K562 (cell line): ENCODE results near the gene FES. TPM values are rescaled to one million over a fixed set of nuclear protein-coding genes. Genes with fewer than 3 reads are reported as not detected.

ENCODE experiments used
- ATAC-seq: fragments of 200-7000 bp; cut with Tn5 transposase; 3 replicates; pipeline ENCODE4 v1.9.1; 2020; ENCODE audit warnings: moderate library complexity
- BruUV-seq: library from RNA; stranded (reverse); fragments of 400-500 nt; replicated peaks from 2 replicates; lab custom pipeline; 2021; lab: Mats Ljungman, UMichigan
- CTCF ChIA-PET: fragments of 300-600 bp; formaldehyde crosslinking; extraction: SDS; loops from one replicate; lab custom pipeline; 2021; ENCODE audit warnings: low intra/inter-chr PET ratio; lab: Yijun Ruan, JAX
- POLR2A ChIA-PET: fragments of 300-600, 350-650 bp; sonication (Branson Sonifier 250); formaldehyde crosslinking; extraction: SDS; loops from one replicate; lab custom pipeline; 2021; ENCODE audit warnings: antibody characterized with exemption, inconsistent platforms; lab: Yijun Ruan, JAX
- DNase-seq, 4 experiments: peaks; one replicate each; pipeline versions ENCODE4 v3.0.0 to v3.0.0-alpha.2; 2011 to 2018; ENCODE audit warnings: low spot score in 3 of 4, mixed read lengths in 3 of 4; ENCODE audit errors: extremely low read depth in 1 of 4
- FAIRE-seq: peaks from 2 replicates; lab custom pipeline; 2011; peaks lifted over from hg19 to GRCh38; lab: Jason Lieb, UNC
- H2AFZ ChIP-seq: 2 replicates; pipeline ENCODE4 v1.6.0; 2011; ENCODE audit warnings: low read depth, low read length, control low read depth, inconsistent platforms
- H3K27ac ChIP-seq: fragments of 200-600 bp; 3 replicates; pipeline ENCODE4 v1.8.0; 2011; ENCODE audit warnings: low read depth, mild to moderate bottlenecking, control low read depth, inconsistent platforms, low read length, moderate library complexity, mixed read lengths; ENCODE audit errors: extremely low read depth
- H3K27me3 ChIP-seq, 2 experiments: fragments of 300-600 bp in 1 of 2; 2 replicates in 1 of 2; 3 replicates in 1 of 2; pipeline versions ENCODE4 v1.6.0 to v1.8.0; 2011; ENCODE audit warnings: inconsistent platforms in 2 of 2, low read length in 2 of 2, mild to moderate bottlenecking in 1 of 2, mixed read lengths in 1 of 2, moderate library complexity in 1 of 2; ENCODE audit not compliant: control insufficient read depth in 2 of 2, insufficient read depth in 2 of 2
- H3K36me3 ChIP-seq: fragments of 300-600 bp; 3 replicates; pipeline ENCODE4 v1.8.0; 2011; ENCODE audit warnings: mild to moderate bottlenecking, low read length, inconsistent platforms; ENCODE audit not compliant: control insufficient read depth, insufficient read depth
- H3K4me1 ChIP-seq, 2 experiments: fragments of 200-600 bp in 1 of 2; replicated peaks in 1 of 2; 2 replicates in 1 of 2; 3 replicates in 1 of 2; pipeline versions ENCODE4 v1.5.1 to v1.8.0; 2011; ENCODE audit warnings: inconsistent platforms in 2 of 2, low read length in 2 of 2, mild to moderate bottlenecking in 1 of 2, mixed read lengths in 1 of 2, moderate library complexity in 1 of 2; ENCODE audit not compliant: control insufficient read depth in 2 of 2, insufficient read depth in 2 of 2
- H3K4me2 ChIP-seq: 2 replicates; pipeline ENCODE4 v1.6.1; 2011; ENCODE audit warnings: low read length, control low read depth, inconsistent platforms, mixed read lengths; ENCODE audit not compliant: insufficient read depth
- H3K4me3 ChIP-seq: fragments of 200-600 bp; sonication (generic), shearing (Covaris generic); 2 replicates; pipeline ENCODE4 v1.5.1; 2016; ENCODE audit warnings: control low read depth, inconsistent platforms
- H3K79me2 ChIP-seq: fragments of 200-600 bp; 3 replicates; pipeline ENCODE4 v1.8.0; 2011; ENCODE audit warnings: low read length, inconsistent platforms; ENCODE audit not compliant: control insufficient read depth, insufficient read depth
- H3K9ac ChIP-seq, 2 experiments: 2 replicates each; pipeline versions ENCODE4 v1.6.0 to v1.6.1; 2011; ENCODE audit warnings: low read depth in 2 of 2, low read length in 2 of 2, control low read depth in 1 of 2, inconsistent platforms in 1 of 2, mild to moderate bottlenecking in 1 of 2, mixed read lengths in 1 of 2; ENCODE audit not compliant: insufficient read depth in 1 of 2
- H3K9me1 ChIP-seq: one replicate; pipeline ENCODE4 v1.6.0; 2011; ENCODE audit warnings: inconsistent platforms, mild to moderate bottlenecking, low read length, moderate library complexity; ENCODE audit not compliant: control insufficient read depth, insufficient read depth
- H3K9me3 ChIP-seq: replicated peaks from 2 replicates; pipeline ENCODE4 v1.5.1; 2011; ENCODE audit warnings: low read depth, low read length, inconsistent platforms; ENCODE audit not compliant: control insufficient read depth, insufficient read depth
- H4K20me1 ChIP-seq: replicated peaks from 2 replicates; pipeline ENCODE4 v1.6.1; 2011; ENCODE audit warnings: low read length, inconsistent platforms, mixed read lengths; ENCODE audit not compliant: control insufficient read depth, insufficient read depth
- ARHGAP35 ChIP-seq: fragments of 450-650 bp; IDR thresholded peaks from 2 replicates; pipeline ENCODE4 v1.6.1; 2018; ENCODE audit not compliant: partially characterized antibody
- CBX3 ChIP-seq, 2 experiments: IDR thresholded peaks; 1 replicate in 1 of 2; 2 replicates in 1 of 2; pipeline ENCODE4 v1.6.1; 2012; ENCODE audit warnings: inconsistent platforms in 2 of 2, low read length in 2 of 2, borderline replicate concordance in 1 of 2, control low read depth in 1 of 2
- EWSR1 ChIP-seq: fragments of 450-650 bp; IDR thresholded peaks from 2 replicates; pipeline ENCODE4 v1.6.1; 2018; ENCODE audit warnings: borderline replicate concordance, mild to moderate bottlenecking, low read depth, moderate library complexity; ENCODE audit not compliant: partially characterized antibody
- FOXJ2 ChIP-seq: fragments of 200-800 bp; sonication (Bioruptor generic); IDR thresholded peaks from 2 replicates; pipeline ENCODE4 v1.6.1; 2016; ENCODE audit warnings: missing genetic modification characterization, missing compliant biosample characterization
- FOXK2 ChIP-seq, 2 experiments: fragments of 450-650 bp; IDR thresholded peaks in 1 of 2; conservative IDR thresholded peaks in 1 of 2; 2 replicates each; pipeline ENCODE4 v1.6.1; 2016; ENCODE audit warnings: low read depth in 2 of 2, mild to moderate bottlenecking in 1 of 2
- HCFC1 ChIP-seq: IDR thresholded peaks from 2 replicates; pipeline ENCODE4 v1.6.1; 2012; ENCODE audit warnings: low read depth, low read length, improper control_type of control experiment
- HDGF ChIP-seq: fragments of 450-650 bp; IDR thresholded peaks from 2 replicates; pipeline ENCODE4 v1.6.1; 2016
- JUND ChIP-seq, 2 experiments: IDR thresholded peaks; 2 replicates in 1 of 2; 3 replicates in 1 of 2; pipeline ENCODE4 v1.6.1; 2011; ENCODE audit warnings: borderline replicate concordance in 2 of 2, low read depth in 2 of 2, low read length in 2 of 2, improper control_type of control experiment in 1 of 2, missing biosample characterization in 1 of 2, missing genetic modification characterization in 1 of 2, missing genetic modification reagents in 1 of 2
- PHF20 ChIP-seq: fragments of 450-650 bp; IDR thresholded peaks from 2 replicates; pipeline ENCODE4 v1.6.1; 2018; ENCODE audit not compliant: partially characterized antibody
- RBM14 ChIP-seq: fragments of 200-400 bp; formaldehyde crosslinking; IDR thresholded peaks from 2 replicates; pipeline ENCODE4 v1.6.1; 2018; ENCODE audit warnings: low read depth, mild to moderate bottlenecking, low read length, moderate library complexity, borderline replicate concordance; ENCODE audit not compliant: insufficient read depth
- SIN3B ChIP-seq: fragments of 450-650 bp; IDR thresholded peaks from 2 replicates; pipeline ENCODE4 v1.6.1; 2017; ENCODE audit warnings: low read depth, mild to moderate bottlenecking, moderate library complexity
- SMAD3 ChIP-seq: fragments of 450-650 bp; formaldehyde crosslinking; conservative IDR thresholded peaks from 2 replicates; pipeline ENCODE4 v1.4.0; 2020; ENCODE audit warnings: mild to moderate bottlenecking
- SOX6 ChIP-seq: fragments of 450-650 bp; IDR thresholded peaks from 2 replicates; pipeline ENCODE4 v1.6.1; 2014; ENCODE audit warnings: mild to moderate bottlenecking
- SRSF3 ChIP-seq: fragments of 200-400 bp; formaldehyde crosslinking; IDR thresholded peaks from 2 replicates; pipeline ENCODE4 v1.6.1; 2016; ENCODE audit warnings: mild to moderate bottlenecking, low read length, moderate library complexity; ENCODE audit not compliant: insufficient read depth
- TRIM28 ChIP-seq: fragments of 450-650 bp; IDR thresholded peaks from 2 replicates; pipeline ENCODE4 v1.6.1; 2017
- ZBTB17 ChIP-seq: fragments of 450-650 bp; formaldehyde crosslinking; IDR thresholded peaks from 2 replicates; pipeline ENCODE4 v1.4.0; 2020; ENCODE audit warnings: mild to moderate bottlenecking
- ZC3H8 ChIP-seq: fragments of 450-650 bp; IDR thresholded peaks from 2 replicates; pipeline ENCODE4 v1.6.1; 2017
- ZNF274 ChIP-seq: IDR thresholded peaks from 2 replicates; pipeline ENCODE4 v1.6.1; 2011; ENCODE audit warnings: low read depth, mild to moderate bottlenecking, low read length, moderate library complexity, borderline replicate concordance
- ZNF316 ChIP-seq: fragments of 450-650 bp; IDR thresholded peaks from 2 replicates; pipeline ENCODE4 v1.6.1; 2016
- ZNF551 ChIP-seq: fragments of 250-450 bp; sonication (Bioruptor Pico); IDR thresholded peaks from 2 replicates; pipeline ENCODE4 v1.5.0; 2021; ENCODE audit warnings: mild to moderate bottlenecking, moderate library complexity
- ZZZ3 ChIP-seq: fragments of 450-650 bp; IDR thresholded peaks from 2 replicates; pipeline ENCODE4 v1.6.1; 2016; ENCODE audit warnings: antibody characterized with exemption, mild to moderate bottlenecking, moderate library complexity
- WGBS: fragments of 100-300 bp; shearing (Covaris generic); methylation state at CpG from one replicate; pipeline ENCODE4 v1.1.6; 2016; ENCODE audit warnings: low coverage, mixed read lengths; ENCODE audit not compliant: insufficient coverage; ENCODE audit errors: missing lambda C conversion rate; 5-methylcytosine and 5-hydroxymethylcytosine counted together
- in situ Hi-C: fragments of 300-500 bp; cut with MboI; formaldehyde crosslinking; loops from 4 replicates; pipeline ENCODE4 v1.15.0; 2018; ENCODE audit warnings: inconsistent platforms, mixed read lengths
- intact Hi-C: fragments of 100-400 bp; cut with micrococcal nuclease; formaldehyde crosslinking; loops from 2 replicates; pipeline ENCODE4 v1.14.2; 2022
- polyA plus RNA-seq, 8 experiments: library from polyadenylated mRNA; depleted of rRNA in 4 of 8; stranded (reverse) in 5 of 8; unstranded in 3 of 8; fragments of >200 nt; fragmentation: Nextera tagmentation in 2 of 8; fragmentation: Illumina TruSeq in 1 of 8; extraction: Ambion mirVana in 2 of 8; extraction: Trizol in 1 of 8; gene quantifications; 2 replicates each; pipeline versions ENCODE4 v1.2.1 to v1.2.3, GENCODE V29; 2011 to 2014; ENCODE audit warnings: inconsistent platforms in 1 of 8, missing spikeins in 1 of 8
- total RNA-seq, 7 experiments: library from RNA; depleted of rRNA in 6 of 7; stranded (reverse); fragments of >200 nt in 6 of 7; fragmentation: Illumina TruSeq in 2 of 7; extraction: Trizol in 2 of 7; gene quantifications; 2 replicates each; pipeline versions ENCODE4 v1.2.1 to v1.2.3, GENCODE V29; 2011 to 2021; ENCODE audit warnings: low replicate concordance in 1 of 7
- TF ChIP-seq, protein P1 (sequence below): fragments of 450-650 bp; formaldehyde crosslinking; IDR thresholded peaks from 2 replicates; pipeline ENCODE4 v1.4.0; 2020; ENCODE audit warnings: mild to moderate bottlenecking

Gene FES
- total and polyA plus RNA-seq, 9 of the 15 experiments (the other 6 are each of a cell fraction or from before 2014, with no cell fraction given): 0.38 to 2.6 (median 0.82) TPM

DNA sequence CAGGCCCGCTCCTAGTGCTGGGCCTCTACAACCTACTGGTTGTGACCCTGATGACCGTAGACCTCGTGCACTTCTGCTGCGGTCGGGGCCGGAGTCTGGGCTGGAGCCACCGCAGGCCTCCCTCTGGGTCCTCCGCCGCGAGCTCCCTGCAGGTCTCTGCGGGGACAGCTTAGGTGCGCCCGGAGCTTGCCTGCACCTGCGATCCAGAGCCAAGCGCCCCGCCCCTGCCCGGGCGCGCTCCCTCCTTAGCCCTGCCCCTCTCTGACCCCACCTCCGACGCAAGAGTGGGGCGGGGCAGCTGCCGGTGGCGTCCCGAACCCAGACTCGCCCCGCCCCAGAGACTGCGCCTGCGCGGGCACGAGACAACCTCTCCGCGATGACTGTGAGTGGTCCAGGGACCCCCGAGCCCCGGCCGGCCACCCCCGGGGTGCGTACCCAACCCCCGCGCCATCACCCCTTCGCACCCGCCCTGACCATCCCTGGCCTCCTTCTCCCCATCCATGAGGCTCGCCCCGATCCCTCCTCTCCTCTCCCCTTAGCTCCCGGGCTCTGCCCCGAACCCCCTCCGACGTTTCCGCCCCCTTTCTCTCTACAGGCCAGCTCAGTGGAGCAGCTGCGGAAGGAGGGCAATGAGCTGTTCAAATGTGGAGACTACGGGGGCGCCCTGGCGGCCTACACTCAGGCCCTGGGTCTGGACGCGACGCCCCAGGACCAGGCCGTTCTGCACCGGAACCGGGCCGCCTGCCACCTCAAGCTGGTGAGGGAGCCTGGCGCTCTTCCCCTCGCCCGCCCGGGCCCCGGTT is 50.8 kb downstream of the FES start, which contains the start of gene UNC45A:
Gene UNC45A, plus strand, starts transcription at position 337 of the 803 bp plus-strand sequence. Its CDS starts 40 bp downstream, at position 377.
- DNase-seq (peak; percentile 94 to 97 (median 96)), ATAC-seq (peak; percentile 83), FAIRE-seq (peak; percentile 61)
- H3K9me3 ChIP-seq: no peaks in the 10 kb centered on the region
- peaks cover 39% of the 10 kb centered on the region for H3K36me3 ChIP-seq
- H3K79me2 ChIP-seq: peaks cover 42% of the 10 kb centered on the region
- no peaks in the 10 kb centered on the region for H3K27me3 ChIP-seq
- H4K20me1 ChIP-seq: no peaks in the 10 kb centered on the region
- in situ Hi-C loops (no loop called here), intact Hi-C loops (loop anchor here (1.0 to 10.0 kb wide), 7 partner anchors 97 to 640 kb away; no protein-coding TSS in a partner anchor)
- H2AFZ ChIP-seq: peak within 1 kb of the TSS; percentile 91
- peaks cover 41 to 61% of the 10 kb centered on the region in 2 experiments for H3K4me1 ChIP-seq
- ChIA-PET POLR2A (interaction anchor here (0.5 to 6.7 kb wide), 15 partner anchors 9 to 319 kb away, joined by 3 to 70 read pairs (median 6); partner anchors contain the start of genes MAN2A2, RCCD1 and VPS33B), CTCF (interaction anchor here (0.5 to 1.0 kb wide), 5 partner anchors 32 to 642 kb away, joined by 3 to 4 read pairs (median 3); no protein-coding TSS in a partner anchor)
- peak within 1 kb of the TSS; percentile 80 for H3K4me3 ChIP-seq
- no peaks in the 10 kb centered on the region for H3K9me1 ChIP-seq
- H3K9ac ChIP-seq: peak within 1 kb of the TSS; percentile 77 to 95
- 1% methylated on average over 35 of the region's 65 CpGs for WGBS
- H3K4me2 ChIP-seq: peak within 1 kb of the TSS; percentile 93
- H3K27ac ChIP-seq: peak within 1 kb of the TSS; percentile 65
- no TSS peak for BruUV-seq
- TF ChIP-seq SOX6 (no peak), ZNF551 (no peak), JUND (IDR thresholded peaks at IDR 0.05; ENCODE audit: borderline replicate concordance, low read depth, low read length) (peak; percentile 3; the same call in 1 of the 2 replicates), JUND (tag; IDR thresholded peaks at IDR 0.05; ENCODE audit: borderline replicate concordance, low read depth, low read length) (no peak), ARHGAP35 (no peak), SIN3B (no peak), ZBTB17 (CRISPR knock-in tag) (no peak), ZNF274 (no peak), CBX3 (IDR thresholded peaks at IDR 0.05; ENCODE audit: borderline replicate concordance in 1 of 2, low read length in 2 of 2) (no peak), HDGF (no peak), ZC3H8 (no peak), EWSR1 (no peak), FOXK2 (conservative IDR thresholded peaks at IDR 0.05 in 1 of 2, IDR thresholded peaks at IDR 0.05 in 1 of 2; ENCODE audit: low read depth in 2 of 2) (no peak), PHF20 (peak; percentile 55), ZNF316 (no peak), HCFC1 (no peak), ZZZ3 (no peak), SMAD3 (no peak), SRSF3 (no peak), FOXJ2 (no peak), RBM14 (no peak), TRIM28 (no peak)
- TF ChIP-seq, protein P1, sequence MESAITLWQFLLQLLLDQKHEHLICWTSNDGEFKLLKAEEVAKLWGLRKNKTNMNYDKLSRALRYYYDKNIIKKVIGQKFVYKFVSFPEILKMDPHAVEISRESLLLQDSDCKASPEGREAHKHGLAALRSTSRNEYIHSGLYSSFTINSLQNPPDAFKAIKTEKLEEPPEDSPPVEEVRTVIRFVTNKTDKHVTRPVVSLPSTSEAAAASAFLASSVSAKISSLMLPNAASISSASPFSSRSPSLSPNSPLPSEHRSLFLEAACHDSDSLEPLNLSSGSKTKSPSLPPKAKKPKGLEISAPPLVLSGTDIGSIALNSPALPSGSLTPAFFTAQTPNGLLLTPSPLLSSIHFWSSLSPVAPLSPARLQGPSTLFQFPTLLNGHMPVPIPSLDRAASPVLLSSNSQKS (CRISPR knock-in tag): no peak
